ENCODE results near the gene MEIOB.

The MEIOB gene

GRCh38 chr16:1818204-1818872 lies 53.6 kb downstream of the MEIOB start:
- no peak for DNase-seq (ENCODE audit: insufficient read length, low spot score)
- TF ChIP-seq SPI1 (IDR thresholded peaks at IDR 0.05; ENCODE audit: low read depth, low read length) (no peak), POLR2A (IDR thresholded peaks at IDR 0.05; ENCODE audit: low read depth, low read length) (no peak), TAF1 (IDR thresholded peaks at IDR 0.05; ENCODE audit: low read depth, low read length) (no peak), POU2F2 (IDR thresholded peaks at IDR 0.05; ENCODE audit: low read depth, low read length) (no peak), PAX5 (IDR thresholded peaks at IDR 0.05; ENCODE audit: insufficient read depth, low read length, severe bottlenecking) (no peak), POLR2AphosphoS5 (IDR thresholded peaks at IDR 0.05; ENCODE audit: low read depth, low read length) (no peak)
- FAIRE-seq, result no peak

GRCh38 chr16:1817716-1818115 lies 54.2 kb downstream of the MEIOB start:
- DNase-seq (ENCODE audit: insufficient read length, low spot score) (no peak), FAIRE-seq (no peak)
- TF ChIP-seq SPI1 (IDR thresholded peaks at IDR 0.05; ENCODE audit: low read depth, low read length) (no peak), PAX5 (IDR thresholded peaks at IDR 0.05; ENCODE audit: insufficient read depth, low read length, severe bottlenecking) (no peak), POLR2AphosphoS5 (IDR thresholded peaks at IDR 0.05; ENCODE audit: low read depth, low read length) (no peak), TAF1 (IDR thresholded peaks at IDR 0.05; ENCODE audit: low read depth, low read length) (no peak), POLR2A (IDR thresholded peaks at IDR 0.05; ENCODE audit: low read depth, low read length) (no peak), POU2F2 (IDR thresholded peaks at IDR 0.05; ENCODE audit: low read depth, low read length) (no peak)

GRCh38 chr16:1817276-1817589 lies 54.7 kb downstream of the MEIOB start:
- TF ChIP-seq POU2F2 (IDR thresholded peaks at IDR 0.05; ENCODE audit: low read depth, low read length) (no peak), TAF1 (IDR thresholded peaks at IDR 0.05; ENCODE audit: low read depth, low read length) (no peak), POLR2AphosphoS5 (IDR thresholded peaks at IDR 0.05; ENCODE audit: low read depth, low read length) (no peak), SPI1 (IDR thresholded peaks at IDR 0.05; ENCODE audit: low read depth, low read length) (no peak), POLR2A (IDR thresholded peaks at IDR 0.05; ENCODE audit: low read depth, low read length) (no peak), PAX5 (IDR thresholded peaks at IDR 0.05; ENCODE audit: insufficient read depth, low read length, severe bottlenecking) (no peak)
- DNase-seq (ENCODE audit: insufficient read length, low spot score) (no peak), FAIRE-seq (no peak)

GRCh38 chr16:1816396-1817275 lies 55.3 kb downstream of the MEIOB start:
- TF ChIP-seq PAX5 (IDR thresholded peaks at IDR 0.05; ENCODE audit: insufficient read depth, low read length, severe bottlenecking) (no peak), TAF1 (IDR thresholded peaks at IDR 0.05; ENCODE audit: low read depth, low read length) (no peak)
- DNase-seq (ENCODE audit: insufficient read length, low spot score) (no peak), FAIRE-seq (no peak)

- no peak for FAIRE-seq
- TF ChIP-seq POLR2AphosphoS5 (IDR thresholded peaks at IDR 0.05; ENCODE audit: low read depth, low read length) (no peak), PAX5 (IDR thresholded peaks at IDR 0.05; ENCODE audit: insufficient read depth, low read length, severe bottlenecking) (no peak), POLR2A (IDR thresholded peaks at IDR 0.05; ENCODE audit: low read depth, low read length) (no peak), POU2F2 (IDR thresholded peaks at IDR 0.05; ENCODE audit: low read depth, low read length) (no peak), TAF1 (IDR thresholded peaks at IDR 0.05; ENCODE audit: low read depth, low read length) (no peak), SPI1 (IDR thresholded peaks at IDR 0.05; ENCODE audit: low read depth, low read length) (no peak)
- no peak for DNase-seq (ENCODE audit: insufficient read length, low spot score)
These were observed 56.5 kb downstream of the MEIOB start for GRCh38 chr16:1815461-1815860.

- TF ChIP-seq TAF1 (IDR thresholded peaks at IDR 0.05; ENCODE audit: low read depth, low read length) (no peak), PAX5 (IDR thresholded peaks at IDR 0.05; ENCODE audit: insufficient read depth, low read length, severe bottlenecking) (no peak), SPI1 (IDR thresholded peaks at IDR 0.05; ENCODE audit: low read depth, low read length) (no peak), POLR2A (IDR thresholded peaks at IDR 0.05; ENCODE audit: low read depth, low read length) (no peak), POLR2AphosphoS5 (IDR thresholded peaks at IDR 0.05; ENCODE audit: low read depth, low read length) (no peak), POU2F2 (IDR thresholded peaks at IDR 0.05; ENCODE audit: low read depth, low read length) (no peak)
- FAIRE-seq, result peak; percentile 63
These were observed 59.2 kb downstream of the MEIOB start for GRCh38 chr16:1812732-1813163.

GRCh38 chr16:1810536-1810935 lies 61.4 kb downstream of the MEIOB start:
- no peak for FAIRE-seq
- no peak for DNase-seq (ENCODE audit: insufficient read length, low spot score)
- TF ChIP-seq PAX5 (IDR thresholded peaks at IDR 0.05; ENCODE audit: insufficient read depth, low read length, severe bottlenecking) (no peak), TAF1 (IDR thresholded peaks at IDR 0.05; ENCODE audit: low read depth, low read length) (no peak), POLR2AphosphoS5 (IDR thresholded peaks at IDR 0.05; ENCODE audit: low read depth, low read length) (no peak), POLR2A (IDR thresholded peaks at IDR 0.05; ENCODE audit: low read depth, low read length) (no peak), SPI1 (IDR thresholded peaks at IDR 0.05; ENCODE audit: low read depth, low read length) (no peak), POU2F2 (IDR thresholded peaks at IDR 0.05; ENCODE audit: low read depth, low read length) (no peak)

More at GRCh38 chr16:1812732-1813163, 59.2 kb downstream of the MEIOB start:
- no peak for DNase-seq (ENCODE audit: insufficient read length, low spot score)

- no peak for FAIRE-seq
- TF ChIP-seq POLR2A (IDR thresholded peaks at IDR 0.05; ENCODE audit: low read depth, low read length) (no peak), TAF1 (IDR thresholded peaks at IDR 0.05; ENCODE audit: low read depth, low read length) (no peak), POU2F2 (IDR thresholded peaks at IDR 0.05; ENCODE audit: low read depth, low read length) (no peak), POLR2AphosphoS5 (IDR thresholded peaks at IDR 0.05; ENCODE audit: low read depth, low read length) (no peak), SPI1 (IDR thresholded peaks at IDR 0.05; ENCODE audit: low read depth, low read length) (no peak), PAX5 (IDR thresholded peaks at IDR 0.05; ENCODE audit: insufficient read depth, low read length, severe bottlenecking) (no peak)
- no peak for DNase-seq (ENCODE audit: insufficient read length, low spot score)
These were observed 61.9 kb downstream of the MEIOB start for GRCh38 chr16:1810106-1810505.

GRCh38 chr16:1809281-1809801 lies 62.6 kb downstream of the MEIOB start:
- FAIRE-seq (no peak), DNase-seq (ENCODE audit: insufficient read length, low spot score) (no peak)
- TF ChIP-seq SPI1 (IDR thresholded peaks at IDR 0.05; ENCODE audit: low read depth, low read length) (no peak), POU2F2 (IDR thresholded peaks at IDR 0.05; ENCODE audit: low read depth, low read length) (no peak), POLR2AphosphoS5 (IDR thresholded peaks at IDR 0.05; ENCODE audit: low read depth, low read length) (no peak), PAX5 (IDR thresholded peaks at IDR 0.05; ENCODE audit: insufficient read depth, low read length, severe bottlenecking) (no peak), POLR2A (IDR thresholded peaks at IDR 0.05; ENCODE audit: low read depth, low read length) (no peak), TAF1 (IDR thresholded peaks at IDR 0.05; ENCODE audit: low read depth, low read length) (no peak)
